Osteoblast (primary cell): ENCODE measurements around the gene RBM38. TPM values are rescaled to one million over a fixed set of nuclear protein-coding genes. Genes with fewer than 3 reads are reported as not detected.
"Not testable (repeated sequence)": the region's sequence is repeated elsewhere in the genome, so short reads cannot be mapped to it uniquely, and the experiment has no call there.

Source experiments
- DNase-seq: peaks from one replicate; pipeline ENCODE4 v3.0.0; 2011; ENCODE audit warnings: low spot score, mixed read lengths; ENCODE audit not compliant: insufficient read length; ENCODE audit errors: missing footprints
- H2AFZ ChIP-seq: 2 replicates; pipeline ENCODE4 v1.6.0; 2011; ENCODE audit warnings: mild to moderate bottlenecking, low read length
- H3K27ac ChIP-seq: 2 replicates; pipeline ENCODE4 v1.5.1; 2011; ENCODE audit warnings: mild to moderate bottlenecking, low read depth, low read length, moderate library complexity
- H3K27me3 ChIP-seq: 2 replicates; pipeline ENCODE4 v1.6.0; 2012; ENCODE audit warnings: mild to moderate bottlenecking, control low read depth, inconsistent platforms, low read length, moderate library complexity; ENCODE audit not compliant: insufficient read depth
- H3K36me3 ChIP-seq: 2 replicates; pipeline ENCODE4 v1.5.1; 2011; ENCODE audit warnings: mild to moderate bottlenecking, low read length, control low read depth, moderate library complexity; ENCODE audit not compliant: insufficient read depth
- H3K4me1 ChIP-seq: 2 replicates; pipeline ENCODE4 v1.5.1; 2011; ENCODE audit warnings: mild to moderate bottlenecking, low read length, control low read depth, moderate library complexity; ENCODE audit not compliant: insufficient read depth
- H3K4me2 ChIP-seq: 2 replicates; pipeline ENCODE4 v1.6.0; 2011; ENCODE audit warnings: mild to moderate bottlenecking, low read length; ENCODE audit not compliant: insufficient read depth
- H3K4me3 ChIP-seq: fragments of 200-600 bp; sonication (generic); 3 replicates; pipeline ENCODE4 v1.5.1; 2012; ENCODE audit warnings: mild to moderate bottlenecking, low read length, inconsistent platforms; ENCODE audit not compliant: insufficient read depth
- H3K79me2 ChIP-seq: 2 replicates; pipeline ENCODE4 v1.6.0; 2012; ENCODE audit warnings: mild to moderate bottlenecking, low read length, control low read depth, inconsistent platforms; ENCODE audit not compliant: insufficient read depth
- H3K9me3 ChIP-seq: 2 replicates; pipeline ENCODE4 v1.5.1; 2011; ENCODE audit warnings: low read depth, low read length, control low read depth
- H4K20me1 ChIP-seq: 2 replicates; pipeline ENCODE4 v1.6.0; 2012; ENCODE audit warnings: mild to moderate bottlenecking, low read length, control low read depth; ENCODE audit not compliant: insufficient read depth
- total RNA-seq: library from RNA; depleted of rRNA; stranded (reverse); fragments of >200 nt; gene quantifications from 2 replicates; pipeline ENCODE4 v1.2.3, GENCODE V29; 2012
- TF ChIP-seq, protein P1 (sequence below): IDR thresholded peaks from 2 replicates; pipeline ENCODE4 v1.5.1; 2011; ENCODE audit warnings: mild to moderate bottlenecking, low read depth, low read length, moderate library complexity; ENCODE audit errors: extremely low read depth

Gene RBM38
- total RNA-seq, 1 donor = 2.9 TPM

DNA sequence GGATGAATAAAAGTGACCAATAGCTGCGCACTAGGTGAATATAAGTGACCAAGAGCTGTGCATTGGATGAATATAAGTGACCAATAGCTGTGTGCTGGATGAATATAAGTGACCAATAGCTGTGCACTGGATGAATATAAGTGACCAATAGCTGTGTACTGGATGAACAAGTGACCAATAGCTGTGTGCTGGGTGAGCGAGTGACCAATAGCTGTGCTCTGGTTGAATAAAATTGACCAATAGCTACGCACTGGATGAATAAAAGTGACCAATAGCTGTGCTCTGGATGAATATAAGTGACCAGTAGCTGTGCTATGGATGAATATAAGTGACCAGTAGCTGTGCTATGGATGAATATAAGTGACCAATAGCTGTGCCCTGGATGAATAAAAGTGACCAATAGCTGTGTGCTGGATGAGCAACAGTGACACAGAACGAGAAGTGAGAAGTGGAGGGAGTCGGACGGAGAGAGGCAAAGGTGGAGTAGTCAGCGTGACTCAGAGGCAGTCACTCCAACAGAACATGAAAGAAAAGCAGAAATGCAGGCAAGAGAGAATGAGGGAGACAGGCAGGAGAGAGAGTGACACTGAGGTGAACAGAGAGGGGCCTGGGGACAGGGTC, 38.5 kb downstream of the RBM38 start:
- no peaks in the 10 kb centered on the region for H3K79me2 ChIP-seq
- H3K9me3 ChIP-seq = no peaks in the 10 kb centered on the region
- peaks cover 5% of the 10 kb centered on the region for H3K27me3 ChIP-seq
- no peaks in the 10 kb centered on the region for H3K4me1 ChIP-seq
- H3K27ac ChIP-seq = no peak overlapping the region
- no peak overlapping the region for H2AFZ ChIP-seq
- TF ChIP-seq, protein P1, sequence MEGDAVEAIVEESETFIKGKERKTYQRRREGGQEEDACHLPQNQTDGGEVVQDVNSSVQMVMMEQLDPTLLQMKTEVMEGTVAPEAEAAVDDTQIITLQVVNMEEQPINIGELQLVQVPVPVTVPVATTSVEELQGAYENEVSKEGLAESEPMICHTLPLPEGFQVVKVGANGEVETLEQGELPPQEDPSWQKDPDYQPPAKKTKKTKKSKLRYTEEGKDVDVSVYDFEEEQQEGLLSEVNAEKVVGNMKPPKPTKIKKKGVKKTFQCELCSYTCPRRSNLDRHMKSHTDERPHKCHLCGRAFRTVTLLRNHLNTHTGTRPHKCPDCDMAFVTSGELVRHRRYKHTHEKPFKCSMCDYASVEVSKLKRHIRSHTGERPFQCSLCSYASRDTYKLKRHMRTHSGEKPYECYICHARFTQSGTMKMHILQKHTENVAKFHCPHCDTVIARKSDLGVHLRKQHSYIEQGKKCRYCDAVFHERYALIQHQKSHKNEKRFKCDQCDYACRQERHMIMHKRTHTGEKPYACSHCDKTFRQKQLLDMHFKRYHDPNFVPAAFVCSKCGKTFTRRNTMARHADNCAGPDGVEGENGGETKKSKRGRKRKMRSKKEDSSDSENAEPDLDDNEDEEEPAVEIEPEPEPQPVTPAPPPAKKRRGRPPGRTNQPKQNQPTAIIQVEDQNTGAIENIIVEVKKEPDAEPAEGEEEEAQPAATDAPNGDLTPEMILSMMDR = no peak
- H3K36me3 ChIP-seq = no peaks in the 10 kb centered on the region
- H3K4me2 ChIP-seq = no peak overlapping the region
- DNase-seq = no peak
- no peak overlapping the region for H3K4me3 ChIP-seq
- H4K20me1 ChIP-seq = no peaks in the 10 kb centered on the region

DNA sequence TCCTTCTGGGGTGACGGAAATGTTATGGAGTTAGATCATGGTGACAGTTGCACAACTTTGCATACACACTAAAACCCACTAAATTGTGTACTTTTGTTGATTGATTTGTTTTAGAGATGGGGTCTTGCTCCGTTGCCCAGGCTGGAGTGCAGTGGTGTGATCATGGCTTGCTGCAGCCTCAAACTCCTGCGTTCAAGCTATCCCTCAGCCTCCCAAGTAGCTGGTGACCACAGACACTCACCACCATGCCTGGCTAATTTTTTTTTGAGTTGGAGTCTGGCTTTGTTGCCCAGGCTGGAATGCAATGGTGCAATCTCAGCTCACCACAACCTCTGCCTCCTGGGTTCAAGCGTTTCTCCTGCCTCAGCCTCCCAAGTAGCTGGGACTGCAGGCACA, 39.0 kb downstream of the RBM38 start:
- not testable (repeated sequence) for H3K36me3 ChIP-seq, H2AFZ ChIP-seq, H3K4me2 ChIP-seq, DNase-seq, H3K27me3 ChIP-seq, H3K9me3 ChIP-seq, H3K4me1 ChIP-seq, H3K79me2 ChIP-seq, H3K27ac ChIP-seq, H3K4me3 ChIP-seq, H4K20me1 ChIP-seq

DNA sequence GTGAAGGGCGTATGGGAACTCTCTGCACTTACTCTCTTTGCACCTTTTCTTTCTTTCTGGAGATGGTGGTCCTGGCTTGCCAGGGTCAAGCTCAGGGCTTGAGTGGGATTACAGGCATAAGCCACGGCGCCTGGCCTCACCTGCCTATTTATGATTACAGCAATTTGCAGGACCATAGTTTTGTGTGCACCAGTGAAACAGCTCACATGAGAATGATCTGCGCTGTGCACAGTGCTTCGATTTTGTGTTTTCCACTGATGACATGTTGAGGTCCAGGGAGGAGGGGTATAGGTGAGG, 40.3 kb downstream of the RBM38 start:
- H3K9me3 ChIP-seq = no peaks in the 10 kb centered on the region
- H2AFZ ChIP-seq = no peak overlapping the region
- H3K4me1 ChIP-seq = no peaks in the 10 kb centered on the region
- H3K4me3 ChIP-seq = no peak overlapping the region
- H3K27me3 ChIP-seq = peaks cover 18% of the 10 kb centered on the region
- no peaks in the 10 kb centered on the region for H3K36me3 ChIP-seq
- TF ChIP-seq, protein P1 = no peak
- H4K20me1 ChIP-seq = no peaks in the 10 kb centered on the region
- H3K27ac ChIP-seq = no peak overlapping the region
- no peak for DNase-seq
- no peak overlapping the region for H3K4me2 ChIP-seq
- no peaks in the 10 kb centered on the region for H3K79me2 ChIP-seq

DNA sequence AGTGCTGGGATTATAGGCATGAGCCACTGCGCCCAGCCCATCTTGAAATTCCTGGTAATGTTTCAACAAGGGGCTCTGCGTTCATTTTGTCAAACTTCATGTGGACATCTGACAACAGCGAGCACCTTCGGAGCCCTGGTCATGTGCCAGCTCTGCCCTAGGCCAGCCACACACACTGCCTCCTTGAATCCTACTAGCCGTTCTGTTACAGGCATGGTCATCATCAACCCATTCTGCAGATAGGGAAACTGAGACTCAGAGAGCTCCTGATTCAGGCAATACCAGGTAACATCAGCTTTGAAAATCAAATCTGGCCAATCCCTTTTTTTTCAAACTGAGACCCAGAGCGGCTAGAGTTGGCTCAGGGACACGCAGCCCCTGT, 41.3 kb downstream of the RBM38 start:
- H3K36me3 ChIP-seq = no peaks in the 10 kb centered on the region
- no peaks in the 10 kb centered on the region for H3K4me1 ChIP-seq
- no peaks in the 10 kb centered on the region for H3K9me3 ChIP-seq
- H3K4me2 ChIP-seq = no peak overlapping the region
- no peak overlapping the region for H3K27ac ChIP-seq
- H3K4me3 ChIP-seq = no peak overlapping the region
- H2AFZ ChIP-seq = no peak overlapping the region
- H3K79me2 ChIP-seq = no peaks in the 10 kb centered on the region
- no peaks in the 10 kb centered on the region for H4K20me1 ChIP-seq
- TF ChIP-seq, protein P1 = no peak
- peaks cover 17% of the 10 kb centered on the region for H3K27me3 ChIP-seq
- no peak for DNase-seq
